Measurements from ENCODE around the gene ADGRA1. TPM values are rescaled to one million over a fixed set of nuclear protein-coding genes. Genes with fewer than 3 reads are reported as not detected.

ADGRA1 gene
- total RNA-seq, 2 experiments from 2014 or later: not detected

GRCh38 chr10:133070405-133070804, 17.3 kb upstream of the ADGRA1 start:
- ATAC-seq: no peak

DNA sequence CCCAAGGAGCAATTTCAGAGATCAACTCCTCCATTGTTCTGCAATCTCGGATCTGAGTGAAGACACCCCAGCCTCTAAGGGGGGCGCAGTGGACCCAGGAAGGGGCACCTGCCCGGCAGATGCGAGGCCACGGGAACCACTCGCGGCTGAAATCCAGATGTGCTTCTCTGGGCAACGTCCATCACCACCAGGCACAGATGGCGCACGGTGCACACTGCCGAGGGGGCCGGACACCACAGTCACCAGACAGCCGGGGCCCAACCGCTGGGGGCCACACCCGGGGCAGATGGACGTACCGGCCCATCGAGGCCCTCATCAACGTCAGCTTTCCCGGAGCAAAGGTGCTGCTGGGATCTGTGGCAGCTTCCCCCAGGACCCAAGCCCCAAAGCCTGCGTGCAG, 16.9 kb upstream of the ADGRA1 start:
- Mint-ChIP-seq H3K9me3 (ENCODE audit: insufficient read depth) (no peaks in the 10 kb centered on the region), H3K36me3 (ENCODE audit: low read depth) (no peaks in the 10 kb centered on the region), H3K4me3 (no peak overlapping the region), H3K27me3 (ENCODE audit: low read depth) (no peaks in the 10 kb centered on the region), H3K4me1 (ENCODE audit: low read depth) (no peaks in the 10 kb centered on the region), H3K27ac (no peak overlapping the region)
- ChIA-PET CTCF (no interaction called here), POLR2A (no interaction called here)
- DNase-seq: no peak
- no peak for ATAC-seq

More at GRCh38 chr10:133070405-133070804, 17.3 kb upstream of the ADGRA1 start:
- POLR2A ChIA-PET: no interaction called here
- no peaks in the 10 kb centered on the region for H3K9me3 Mint-ChIP-seq (ENCODE audit: insufficient read depth)
- H3K4me1 Mint-ChIP-seq (ENCODE audit: low read depth): no peaks in the 10 kb centered on the region
- H3K4me3 Mint-ChIP-seq: no peak overlapping the region
- no peaks in the 10 kb centered on the region for H3K36me3 Mint-ChIP-seq (ENCODE audit: low read depth)
- no peaks in the 10 kb centered on the region for H3K27me3 Mint-ChIP-seq (ENCODE audit: low read depth)
- DNase-seq: no peak
- H3K27ac Mint-ChIP-seq: no peak overlapping the region
- CTCF ChIA-PET: no interaction called here

- no peak overlapping the region for H3K27ac Mint-ChIP-seq
- H3K27me3 Mint-ChIP-seq (ENCODE audit: low read depth): no peaks in the 10 kb centered on the region
- ChIA-PET POLR2A (no interaction called here), CTCF (no interaction called here)
- H3K4me1 Mint-ChIP-seq (ENCODE audit: low read depth): no peaks in the 10 kb centered on the region
- DNase-seq (no peak), ATAC-seq (no peak)
- H3K4me3 Mint-ChIP-seq: no peak overlapping the region
- no peaks in the 10 kb centered on the region for H3K36me3 Mint-ChIP-seq (ENCODE audit: low read depth)
- no peaks in the 10 kb centered on the region for H3K9me3 Mint-ChIP-seq (ENCODE audit: insufficient read depth)
Observed at GRCh38 chr10:133071733-133072132, 16.0 kb upstream of the ADGRA1 start.

DNA sequence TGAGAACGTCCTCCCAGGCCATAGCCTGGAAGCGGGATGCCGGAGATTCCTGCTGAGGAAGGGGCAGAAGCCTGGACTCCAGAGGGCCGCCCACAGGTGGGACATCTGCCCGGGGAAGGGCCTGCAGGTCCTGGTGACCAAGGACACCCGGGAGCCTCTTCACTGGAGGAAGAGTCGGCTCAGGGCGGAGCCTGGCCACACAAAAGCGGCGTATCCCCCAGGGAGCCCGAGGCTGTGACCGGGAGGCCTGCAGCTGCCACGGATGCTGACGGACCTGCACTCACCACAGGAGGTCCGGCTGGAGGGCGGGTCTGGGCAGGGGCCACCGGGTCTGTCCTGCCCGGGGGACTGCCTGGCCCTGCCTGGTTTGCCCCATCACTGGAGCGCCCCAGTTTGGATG, 15.5 kb upstream of the ADGRA1 start:
- no peaks in the 10 kb centered on the region for H3K36me3 Mint-ChIP-seq (ENCODE audit: low read depth)
- POLR2A ChIA-PET: no interaction called here
- H3K4me3 Mint-ChIP-seq: no peak overlapping the region
- no peaks in the 10 kb centered on the region for H3K27me3 Mint-ChIP-seq (ENCODE audit: low read depth)
- DNase-seq (no peak), ATAC-seq (no peak)
- no peaks in the 10 kb centered on the region for H3K9me3 Mint-ChIP-seq (ENCODE audit: insufficient read depth)
- CTCF ChIA-PET: no interaction called here
- no peaks in the 10 kb centered on the region for H3K4me1 Mint-ChIP-seq (ENCODE audit: low read depth)
- no peak overlapping the region for H3K27ac Mint-ChIP-seq

GRCh38 chr10:133072720-133073390, 14.9 kb upstream of the ADGRA1 start:
- H3K9me3 Mint-ChIP-seq (ENCODE audit: insufficient read depth): no peaks in the 10 kb centered on the region
- no peak for DNase-seq
- no peak overlapping the region for H3K27ac Mint-ChIP-seq
- H3K27me3 Mint-ChIP-seq (ENCODE audit: low read depth): no peaks in the 10 kb centered on the region
- no peaks in the 10 kb centered on the region for H3K4me1 Mint-ChIP-seq (ENCODE audit: low read depth)
- no peak for ATAC-seq
- CTCF ChIA-PET: no interaction called here
- POLR2A ChIA-PET: no interaction called here
- no peaks in the 10 kb centered on the region for H3K36me3 Mint-ChIP-seq (ENCODE audit: low read depth)
- no peak overlapping the region for H3K4me3 Mint-ChIP-seq

GRCh38 chr10:133075346-133076137, 12.2 kb upstream of the ADGRA1 start:
- Mint-ChIP-seq H3K4me3 (no peak overlapping the region), H3K27ac (no peak overlapping the region), H3K27me3 (ENCODE audit: low read depth) (no peaks in the 10 kb centered on the region), H3K4me1 (ENCODE audit: low read depth) (no peaks in the 10 kb centered on the region), H3K9me3 (ENCODE audit: insufficient read depth) (no peaks in the 10 kb centered on the region), H3K36me3 (ENCODE audit: low read depth) (no peaks in the 10 kb centered on the region)
- CTCF ChIA-PET: no interaction called here
- DNase-seq: no peak
- no peak for ATAC-seq
- POLR2A ChIA-PET: no interaction called here

- Mint-ChIP-seq H3K4me3 (no peak overlapping the region), H3K9me3 (ENCODE audit: insufficient read depth) (no peaks in the 10 kb centered on the region), H3K4me1 (ENCODE audit: low read depth) (no peaks in the 10 kb centered on the region), H3K27ac (no peak overlapping the region), H3K36me3 (ENCODE audit: low read depth) (no peaks in the 10 kb centered on the region), H3K27me3 (ENCODE audit: low read depth) (no peaks in the 10 kb centered on the region)
- CTCF ChIA-PET: no interaction called here
- no peak for DNase-seq
- POLR2A ChIA-PET: no interaction called here
- no peak for ATAC-seq
Observed at GRCh38 chr10:133076274-133077038, 11.3 kb upstream of the ADGRA1 start.

DNA sequence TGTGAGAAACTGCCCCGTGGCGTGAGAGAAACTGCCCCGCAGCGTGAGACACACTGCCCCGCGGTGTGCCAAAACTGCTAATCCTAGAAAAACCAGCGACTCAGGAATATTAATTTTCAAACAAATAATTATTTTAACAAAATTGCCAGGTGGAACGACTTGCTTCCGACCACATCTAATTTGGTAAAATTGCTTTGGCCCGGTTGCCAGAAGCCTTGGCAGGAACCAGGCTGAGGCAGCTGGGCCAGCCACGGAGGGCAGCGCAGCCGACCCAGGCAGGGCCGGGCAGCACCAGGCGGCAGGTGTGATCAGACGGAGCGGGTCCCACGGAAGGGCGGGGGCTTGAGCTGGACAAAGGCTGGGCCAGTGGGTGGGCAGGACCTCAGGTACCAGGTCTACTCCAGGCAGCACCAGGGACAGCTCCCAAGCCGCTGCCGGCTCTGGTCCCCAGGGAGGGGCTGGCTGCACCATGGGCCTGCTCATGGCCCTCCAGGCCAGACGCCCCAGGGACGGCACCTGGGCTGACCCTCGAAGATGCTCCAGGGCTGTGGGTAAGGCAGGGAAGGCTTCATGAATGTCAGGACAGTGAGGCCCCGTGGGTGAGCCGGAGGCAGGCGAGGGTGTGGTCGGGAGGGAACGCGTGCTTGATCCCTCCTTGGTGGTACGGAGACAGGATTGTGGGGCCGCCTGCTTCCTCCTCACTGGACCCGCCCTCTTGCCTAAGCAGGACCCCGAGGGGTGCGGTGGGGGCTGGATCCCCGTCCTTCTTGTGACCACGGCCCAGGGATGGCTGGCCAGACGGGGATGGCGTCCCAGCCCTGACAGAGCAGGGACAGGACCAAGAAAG, 7.7 kb upstream of the ADGRA1 start:
- Mint-ChIP-seq H3K9me3 (ENCODE audit: insufficient read depth) (no peaks in the 10 kb centered on the region), H3K4me3 (no peak overlapping the region), H3K27ac (no peak overlapping the region), H3K36me3 (ENCODE audit: low read depth) (no peaks in the 10 kb centered on the region), H3K4me1 (ENCODE audit: low read depth) (no peaks in the 10 kb centered on the region), H3K27me3 (ENCODE audit: low read depth) (no peaks in the 10 kb centered on the region)
- ChIA-PET CTCF (no interaction called here), POLR2A (no interaction called here)
- ATAC-seq (no peak), DNase-seq (no peak)

DNA sequence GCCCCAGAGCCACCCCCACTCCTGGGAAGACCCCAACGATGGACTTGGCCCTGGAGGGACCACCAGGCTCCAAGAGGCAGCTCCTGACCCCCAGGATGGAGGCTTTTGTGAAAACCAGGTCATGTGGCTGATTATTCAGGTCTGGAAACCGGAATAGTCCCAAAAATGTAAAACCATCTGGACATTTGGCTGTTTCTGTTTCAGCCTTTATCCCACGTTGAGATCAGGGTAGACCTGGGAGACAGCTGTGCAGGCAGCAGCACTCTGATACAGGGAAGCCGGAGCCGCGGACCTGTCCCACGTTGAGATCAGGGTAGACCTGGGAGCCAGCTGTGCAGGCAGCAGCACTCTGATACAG, 7.1 kb upstream of the ADGRA1 start:
- POLR2A ChIA-PET: no interaction called here
- H3K27me3 Mint-ChIP-seq (ENCODE audit: low read depth): no peaks in the 10 kb centered on the region

GRCh38 chr10:133081636-133082035, 6.1 kb upstream of the ADGRA1 start:
- Mint-ChIP-seq H3K4me1 (ENCODE audit: low read depth) (no peaks in the 10 kb centered on the region), H3K9me3 (ENCODE audit: insufficient read depth) (no peaks in the 10 kb centered on the region), H3K27me3 (ENCODE audit: low read depth) (peaks cover under 1% of the 10 kb centered on the region), H3K27ac (no peak overlapping the region), H3K4me3 (no peak overlapping the region), H3K36me3 (ENCODE audit: low read depth) (no peaks in the 10 kb centered on the region)
- ATAC-seq (no peak), DNase-seq (no peak)
- POLR2A ChIA-PET: no interaction called here
- CTCF ChIA-PET: no interaction called here

More for the DNA sequence above, 7.1 kb upstream of the ADGRA1 start:
- DNase-seq (no peak), ATAC-seq (no peak)
- Mint-ChIP-seq H3K27ac (no peak overlapping the region), H3K9me3 (ENCODE audit: insufficient read depth) (no peaks in the 10 kb centered on the region), H3K4me3 (no peak overlapping the region), H3K36me3 (ENCODE audit: low read depth) (no peaks in the 10 kb centered on the region), H3K4me1 (ENCODE audit: low read depth) (no peaks in the 10 kb centered on the region)
- CTCF ChIA-PET: no interaction called here

- Mint-ChIP-seq H3K9me3 (ENCODE audit: insufficient read depth) (no peaks in the 10 kb centered on the region), H3K27me3 (ENCODE audit: low read depth) (peaks cover 9% of the 10 kb centered on the region), H3K4me3 (no peak overlapping the region), H3K4me1 (ENCODE audit: low read depth) (no peaks in the 10 kb centered on the region), H3K36me3 (ENCODE audit: low read depth) (no peaks in the 10 kb centered on the region), H3K27ac (no peak overlapping the region)
- no peak for ATAC-seq
- no peak for DNase-seq
- ChIA-PET CTCF (no interaction called here), POLR2A (no interaction called here)
Observed at GRCh38 chr10:133082685-133083421, 4.9 kb upstream of the ADGRA1 start.
